NCI-H128 (cell line): ENCODE measurements around the gene LRRN4.

Experiments
- DNase-seq: peaks from one replicate; lab custom pipeline; 2025; ENCODE audit not compliant: unreplicated experiment; lab: John Stamatoyannopoulos, UW

Gene LRRN4

GRCh38 chr20:6053776-6054688 is at the start of gene LRRN4:
Gene LRRN4, minus strand, starts transcription at chr20:6054060. Its CDS starts 1,261 bp downstream, at chr20:6052799.
- DNase-seq = peak; percentile 84

GRCh38 chr20:6103301-6103700 is 49.4 kb upstream of the LRRN4 start:
- no peak for DNase-seq

GRCh38 chr20:6101346-6101745 is 47.5 kb upstream of the LRRN4 start:
- no peak for DNase-seq

GRCh38 chr20:6100246-6100645 is 46.4 kb upstream of the LRRN4 start:
- DNase-seq = no peak

GRCh38 chr20:6099819-6100218 is 46.0 kb upstream of the LRRN4 start:
- DNase-seq = no peak

GRCh38 chr20:6095409-6095808 is 41.5 kb upstream of the LRRN4 start:
- DNase-seq = no peak

GRCh38 chr20:6094565-6094964 is 40.7 kb upstream of the LRRN4 start:
- no peak for DNase-seq

- no peak for DNase-seq
These were observed 40.2 kb upstream of the LRRN4 start for GRCh38 chr20:6094063-6094462.

GRCh38 chr20:6091661-6092060 is 37.8 kb upstream of the LRRN4 start:
- DNase-seq = no peak

- no peak for DNase-seq
These were observed 33.0 kb upstream of the LRRN4 start for GRCh38 chr20:6086868-6087267.

GRCh38 chr20:6083926-6084325 is 30.1 kb upstream of the LRRN4 start:
- DNase-seq = no peak

GRCh38 chr20:6081236-6081635 is 27.4 kb upstream of the LRRN4 start:
- DNase-seq = no peak

- no peak for DNase-seq
These were observed 25.2 kb upstream of the LRRN4 start for GRCh38 chr20:6079016-6079415.

- no peak for DNase-seq
These were observed 21.8 kb upstream of the LRRN4 start for GRCh38 chr20:6075428-6076219.

GRCh38 chr20:6074784-6075183 is 20.9 kb upstream of the LRRN4 start:
- no peak for DNase-seq

GRCh38 chr20:6074145-6074561 is 20.3 kb upstream of the LRRN4 start:
- DNase-seq = no peak

- no peak for DNase-seq
These were observed 17.2 kb upstream of the LRRN4 start for GRCh38 chr20:6070829-6071695.

GRCh38 chr20:6069669-6070068 is 15.8 kb upstream of the LRRN4 start:
- DNase-seq = no peak

- no peak for DNase-seq
These were observed 14.0 kb upstream of the LRRN4 start for GRCh38 chr20:6067763-6068318.

GRCh38 chr20:6066582-6066981 is 12.7 kb upstream of the LRRN4 start:
- DNase-seq = no peak

- no peak for DNase-seq
These were observed 7.7 kb upstream of the LRRN4 start for GRCh38 chr20:6061544-6061943.
